ENCODE results near the gene CEP295NL. TPM values are rescaled to one million over a fixed set of nuclear protein-coding genes. Genes with fewer than 3 reads are reported as not detected.

Gene CEP295NL
- polyA plus RNA-seq, 3 donors, result 0.38 to 0.81 TPM; not detected in 1

DNA sequence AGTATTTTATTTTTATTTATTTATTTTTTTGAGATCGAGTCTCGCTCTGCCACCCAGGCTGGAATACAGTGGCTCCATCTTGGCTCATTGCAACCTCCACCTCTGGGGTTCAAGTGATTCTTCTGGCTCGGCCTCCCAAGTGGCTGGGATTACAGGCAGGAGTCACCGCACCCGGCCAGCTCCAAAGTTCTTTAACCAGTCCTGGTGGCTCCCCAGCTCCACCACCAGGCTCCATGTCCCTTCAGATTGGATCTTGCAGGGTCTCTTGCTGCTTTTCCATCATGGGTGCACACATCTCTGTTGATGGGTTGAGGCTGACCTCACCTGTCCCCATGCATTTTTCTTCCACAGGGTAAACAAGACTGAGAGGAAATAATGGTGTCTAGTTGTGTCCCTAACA is 54.0 kb downstream of the CEP295NL start:
- Histone ChIP-seq H3K4me1 (ENCODE audit: control insufficient read depth in 1 of 2, insufficient read depth in 2 of 2, low read length in 2 of 2) (no peaks in the 10 kb centered on the region), H3K36me3 (replicated peaks in 1 of 2; ENCODE audit: control insufficient read depth in 1 of 2, insufficient read depth in 2 of 2, low read length in 2 of 2) (peaks cover 14 to 18% of the 10 kb centered on the region in 2 donors), H4K20me1 (ENCODE audit: insufficient read depth, low read length) (peaks cover 24% of the 10 kb centered on the region), H3K9ac (ENCODE audit: insufficient read depth, low read length, poor library complexity, severe bottlenecking) (no peak overlapping the region), H3K27ac (ENCODE audit: low read depth in 1 of 2, low read length in 2 of 2) (no peak overlapping the region), H3K9me3 (replicated peaks in 1 of 2; ENCODE audit: control insufficient read depth in 1 of 2, insufficient read depth in 1 of 2, low read length in 2 of 2) (no peaks in the 10 kb centered on the region), H3K27me3 (ENCODE audit: control insufficient read depth in 2 of 2, insufficient read depth in 2 of 2, low read length in 2 of 2) (no peaks in the 10 kb centered on the region), H3K4me3 (replicated peaks in 1 of 3; ENCODE audit: low read depth in 2 of 3, low read length in 3 of 3) (no peak overlapping the region), H3K4me2 (replicated peaks; ENCODE audit: extremely low read depth, low read length, poor library complexity, severe bottlenecking) (no peak overlapping the region), H2AFZ (ENCODE audit: insufficient read depth, low read depth, low read length, poor library complexity, severe bottlenecking) (no peak overlapping the region), H3K79me2 (ENCODE audit: insufficient read depth, low read length) (no peaks in the 10 kb centered on the region)
- TF ChIP-seq, protein P1, sequence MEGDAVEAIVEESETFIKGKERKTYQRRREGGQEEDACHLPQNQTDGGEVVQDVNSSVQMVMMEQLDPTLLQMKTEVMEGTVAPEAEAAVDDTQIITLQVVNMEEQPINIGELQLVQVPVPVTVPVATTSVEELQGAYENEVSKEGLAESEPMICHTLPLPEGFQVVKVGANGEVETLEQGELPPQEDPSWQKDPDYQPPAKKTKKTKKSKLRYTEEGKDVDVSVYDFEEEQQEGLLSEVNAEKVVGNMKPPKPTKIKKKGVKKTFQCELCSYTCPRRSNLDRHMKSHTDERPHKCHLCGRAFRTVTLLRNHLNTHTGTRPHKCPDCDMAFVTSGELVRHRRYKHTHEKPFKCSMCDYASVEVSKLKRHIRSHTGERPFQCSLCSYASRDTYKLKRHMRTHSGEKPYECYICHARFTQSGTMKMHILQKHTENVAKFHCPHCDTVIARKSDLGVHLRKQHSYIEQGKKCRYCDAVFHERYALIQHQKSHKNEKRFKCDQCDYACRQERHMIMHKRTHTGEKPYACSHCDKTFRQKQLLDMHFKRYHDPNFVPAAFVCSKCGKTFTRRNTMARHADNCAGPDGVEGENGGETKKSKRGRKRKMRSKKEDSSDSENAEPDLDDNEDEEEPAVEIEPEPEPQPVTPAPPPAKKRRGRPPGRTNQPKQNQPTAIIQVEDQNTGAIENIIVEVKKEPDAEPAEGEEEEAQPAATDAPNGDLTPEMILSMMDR (IDR thresholded peaks at IDR 0.05), result no peak
- H3K27me3 Mint-ChIP-seq (ENCODE audit: low read depth in 3 of 3), result peaks cover 0 to 3% (median 1%) of the 10 kb centered on the region in 3 donors
- no peak overlapping the region for H3K4me3 Mint-ChIP-seq
- intact Hi-C loops (cut with micrococcal nuclease), result loop anchor here in 1 of 2 donors (10.0 kb wide), 1 partner anchor 126 kb away; the partner anchor contains the start of gene LGALS3BP
- 100% methylated on average over 3 of the region's 5 CpGs for WGBS (ENCODE audit: insufficient coverage)
- H3K27ac Mint-ChIP-seq, result no peak overlapping the region
- no peak for DNase-seq
- H3K9me3 Mint-ChIP-seq, result no peaks in the 10 kb centered on the region
- H3K4me1 Mint-ChIP-seq, result peaks cover 6% of the 10 kb centered on the region
- peaks cover 17 to 25% of the 10 kb centered on the region in 2 donors for H3K36me3 Mint-ChIP-seq

DNA sequence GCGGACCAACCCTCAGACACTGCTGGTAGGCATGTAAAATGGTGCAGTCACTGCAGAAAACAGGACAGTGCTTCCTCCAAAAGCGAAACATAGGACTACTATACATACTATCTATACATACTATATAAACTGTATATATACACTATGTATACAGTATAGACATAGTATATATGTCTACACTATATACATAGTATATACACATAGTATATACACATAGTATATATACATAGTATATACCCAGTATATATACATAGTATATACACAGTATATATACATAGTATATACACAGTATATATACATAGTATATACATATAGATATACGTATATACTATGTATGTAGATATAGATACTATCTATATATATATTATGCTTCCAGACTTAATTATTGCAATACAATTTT is 55.9 kb downstream of the CEP295NL start:
- peaks cover 1 to 3% (median 2%) of the 10 kb centered on the region in 3 donors for H3K27me3 Mint-ChIP-seq (ENCODE audit: low read depth in 3 of 3)
- no peak overlapping the region for H3K27ac ChIP-seq (ENCODE audit: low read depth in 1 of 2, low read length in 2 of 2)
- no peak overlapping the region for H3K4me3 ChIP-seq (replicated peaks in 1 of 3; ENCODE audit: low read depth in 2 of 3, low read length in 3 of 3)
- H3K4me2 ChIP-seq (replicated peaks; ENCODE audit: extremely low read depth, low read length, poor library complexity, severe bottlenecking), result no peak overlapping the region
- no peaks in the 10 kb centered on the region for H3K9me3 Mint-ChIP-seq
- no peaks in the 10 kb centered on the region for H3K36me3 ChIP-seq (replicated peaks in 1 of 2; ENCODE audit: control insufficient read depth in 1 of 2, insufficient read depth in 2 of 2, low read length in 2 of 2)
- no peaks in the 10 kb centered on the region for H3K27me3 ChIP-seq (ENCODE audit: control insufficient read depth in 2 of 2, insufficient read depth in 2 of 2, low read length in 2 of 2)
- peaks cover 5% of the 10 kb centered on the region for H4K20me1 ChIP-seq (ENCODE audit: insufficient read depth, low read length)
- WGBS (ENCODE audit: insufficient coverage), result no CpG with 5 or more reads among the region's 3 CpGs
- TF ChIP-seq, protein P1 (IDR thresholded peaks at IDR 0.05), result no peak
- no peak overlapping the region for H3K27ac Mint-ChIP-seq
- no peak overlapping the region for H3K4me3 Mint-ChIP-seq
- intact Hi-C loops (cut with micrococcal nuclease), result loop anchor here in 1 of 2 donors (10.0 kb wide), 1 partner anchor 128 kb away; the partner anchor contains the start of gene LGALS3BP
- no peaks in the 10 kb centered on the region for H3K4me1 ChIP-seq (ENCODE audit: control insufficient read depth in 1 of 2, insufficient read depth in 2 of 2, low read length in 2 of 2)
- no peak overlapping the region for H3K9ac ChIP-seq (ENCODE audit: insufficient read depth, low read length, poor library complexity, severe bottlenecking)
- peaks cover 12% of the 10 kb centered on the region for H3K4me1 Mint-ChIP-seq
- no peaks in the 10 kb centered on the region for H3K79me2 ChIP-seq (ENCODE audit: insufficient read depth, low read length)
- DNase-seq, result no peak
- H2AFZ ChIP-seq (ENCODE audit: insufficient read depth, low read depth, low read length, poor library complexity, severe bottlenecking), result no peak overlapping the region
- no peaks in the 10 kb centered on the region for H3K9me3 ChIP-seq (replicated peaks in 1 of 2; ENCODE audit: control insufficient read depth in 1 of 2, insufficient read depth in 1 of 2, low read length in 2 of 2)
- H3K36me3 Mint-ChIP-seq, result peaks cover 0 to 5% of the 10 kb centered on the region in 2 donors

Measured in CD14-positive monocyte (primary cell).